ENCODE results near the gene PDGFRB. TPM values are rescaled to one million over a fixed set of nuclear protein-coding genes. Genes with fewer than 3 reads are reported as not detected.

The PDGFRB gene
- total and polyA plus RNA-seq, 12 donors: 15.5 to 101 (median 42.9) TPM

- Histone ChIP-seq H3K27me3 (peaks cover 0 to 3% (median 0%) of the 10 kb centered on the region in 7 donors), H3K9me3 (no peaks in the 10 kb centered on the region), H3K4me3 (no peak overlapping the region), H3K4me1 (peaks cover under 1 to 24% (median 5%) of the 10 kb centered on the region in 9 donors), H3K36me3 (no peaks in the 10 kb centered on the region), H3K27ac (no peak overlapping the region)
- DNase-seq (no peak), ATAC-seq (no peak)
- intact Hi-C loops (cut with DNase I): loop anchor here in 1 of 10 donors (10.0 kb wide), 1 partner anchor 360 kb away; no protein-coding TSS in a partner anchor
- no peak for TF ChIP-seq CTCF (IDR thresholded peaks at IDR 0.05)
- 41 to 62% methylated on average over 1 of the region's 1 CpG for WGBS, 2 donors
These were observed 19.4 kb upstream of the PDGFRB start for GRCh38 chr5:150175076-150175475.

- DNase-seq (no peak), ATAC-seq (no peak)
- TF ChIP-seq CTCF (IDR thresholded peaks at IDR 0.05): no peak
- Histone ChIP-seq H3K9me3 (no peaks in the 10 kb centered on the region), H3K27ac (no peak overlapping the region), H3K36me3 (no peaks in the 10 kb centered on the region), H3K4me1 (peaks cover 0 to 21% (median 0%) of the 10 kb centered on the region in 9 donors), H3K27me3 (peaks cover 0 to 11% (median 0%) of the 10 kb centered on the region in 7 donors), H3K4me3 (no peak overlapping the region)
- intact Hi-C loops (cut with DNase I): loop anchor here in 1 of 10 donors (10.0 kb wide), 1 partner anchor 361 kb away; no protein-coding TSS in a partner anchor
- 84 to 86% methylated on average over 6 of the region's 6 CpGs for WGBS, 2 donors
These were observed 18.6 kb upstream of the PDGFRB start for GRCh38 chr5:150174285-150174684.

- intact Hi-C loops (cut with DNase I): loop anchor here in 1 of 10 donors (10.0 kb wide), 1 partner anchor 362 kb away; no protein-coding TSS in a partner anchor
- DNase-seq (no peak), ATAC-seq (no peak)
- Histone ChIP-seq H3K4me1 (peaks cover 0 to 32% (median 6%) of the 10 kb centered on the region in 9 donors), H3K27me3 (peaks cover 0 to 15% (median 0%) of the 10 kb centered on the region in 7 donors), H3K27ac (no peak overlapping the region), H3K9me3 (no peaks in the 10 kb centered on the region), H3K4me3 (no peak overlapping the region), H3K36me3 (no peaks in the 10 kb centered on the region)
- no peak for TF ChIP-seq CTCF (IDR thresholded peaks at IDR 0.05)
- WGBS, 2 donors: 86 to 96% methylated on average over 3 of the region's 3 CpGs
These were observed 17.5 kb upstream of the PDGFRB start for GRCh38 chr5:150173161-150173560.

- Histone ChIP-seq H3K27me3 (peaks cover 0 to 21% (median under 1%) of the 10 kb centered on the region in 7 donors), H3K4me1 (peaks cover 0 to 36% (median 6%) of the 10 kb centered on the region in 9 donors), H3K27ac (no peak overlapping the region), H3K4me3 (no peak overlapping the region), H3K36me3 (no peaks in the 10 kb centered on the region), H3K9me3 (no peaks in the 10 kb centered on the region)
- intact Hi-C loops (cut with DNase I): loop anchor here in 1 of 10 donors (10.0 kb wide), 1 partner anchor 362 kb away; no protein-coding TSS in a partner anchor
- 89 to 95% methylated on average over 4 of the region's 4 CpGs for WGBS, 2 donors
- ATAC-seq (no peak), DNase-seq (no peak)
- no peak for TF ChIP-seq CTCF (IDR thresholded peaks at IDR 0.05)
These were observed 16.9 kb upstream of the PDGFRB start for GRCh38 chr5:150172556-150172955.
